GM12878 (cell line): ENCODE measurements around the gene OR7A17. TPM values are rescaled to one million over a fixed set of nuclear protein-coding genes. Genes with fewer than 3 reads are reported as not detected.

ENCODE experiments used
- ATAC-seq: fragments of 200-7000 bp; cut with Tn5 transposase; 3 replicates; pipeline ENCODE4 v1.9.1; 2020; ENCODE audit warnings: mild to moderate bottlenecking, moderate library complexity
- BruUV-seq: library from RNA; stranded (reverse); fragments of 400-500 nt; replicated peaks from 2 replicates; lab custom pipeline; 2021; lab: Mats Ljungman, UMichigan
- CTCF ChIA-PET: fragments of 300-600 bp; sonication (Branson Sonifier 250); formaldehyde crosslinking; extraction: SDS; loops from one replicate; lab custom pipeline; 2021; ENCODE audit warnings: inconsistent platforms; lab: Yijun Ruan, JAX
- POLR2A ChIA-PET: fragments of 350-600 bp; formaldehyde crosslinking; extraction: SDS; loops from one replicate; lab custom pipeline; 2021; ENCODE audit warnings: inconsistent platforms; lab: Charles Lee
- RAD21 ChIA-PET: fragments of 300-600 bp; sonication (Branson Sonifier 250); formaldehyde crosslinking; loops from one replicate; lab custom pipeline; 2023; ENCODE audit warnings: antibody characterized with exemption; ENCODE audit not compliant: unreplicated experiment; lab: Charles Lee
- SMC1A ChIA-PET: fragments of 300-600 bp; sonication (Branson Sonifier 250); formaldehyde crosslinking; loops from one replicate; lab custom pipeline; 2023; ENCODE audit not compliant: unreplicated experiment, uncharacterized antibody; lab: Charles Lee
- DNase-seq: peaks from one replicate; pipeline ENCODE4 v3.0.0-alpha.2; 2011; ENCODE audit warnings: low read depth, low spot score
- FAIRE-seq: peaks from 3 replicates; lab custom pipeline; 2011; peaks lifted over from hg19 to GRCh38; lab: Jason Lieb, UNC
- H2AFZ ChIP-seq: 2 replicates; pipeline ENCODE4 v1.6.0; 2011; ENCODE audit warnings: low read depth, low read length, control low read depth; ENCODE audit not compliant: control insufficient read depth
- H3K27ac ChIP-seq: 2 replicates; pipeline ENCODE4 v1.5.1; 2011; ENCODE audit warnings: control low read depth; ENCODE audit not compliant: control insufficient read depth, insufficient read depth
- H3K27me3 ChIP-seq, 2 experiments: replicated peaks in 1 of 2; 2 replicates each; pipeline versions ENCODE4 v1.6.0 to v1.6.1; 2011; ENCODE audit warnings: low read length in 1 of 2; ENCODE audit not compliant: control insufficient read depth in 2 of 2, insufficient read depth in 2 of 2
- H3K36me3 ChIP-seq, 2 experiments: 2 replicates each; pipeline ENCODE4 v1.5.1; 2011; ENCODE audit warnings: low read length in 1 of 2; ENCODE audit not compliant: control insufficient read depth in 2 of 2, insufficient read depth in 2 of 2
- H3K4me1 ChIP-seq: 2 replicates; pipeline ENCODE4 v1.6.1; 2011; ENCODE audit warnings: mild to moderate bottlenecking, low read length, moderate library complexity, mixed read lengths; ENCODE audit not compliant: control insufficient read depth, insufficient read depth
- H3K4me2 ChIP-seq: 2 replicates; pipeline ENCODE4 v1.6.0; 2011; ENCODE audit warnings: control low read depth; ENCODE audit not compliant: control insufficient read depth, insufficient read depth
- H3K4me3 ChIP-seq: fragments of 200-600 bp; sonication (generic); 2 replicates; pipeline ENCODE4 v1.5.1; 2016
- H3K79me2 ChIP-seq: 2 replicates; pipeline ENCODE4 v1.6.0; 2011; ENCODE audit warnings: low read length; ENCODE audit not compliant: control insufficient read depth, insufficient read depth
- H3K9ac ChIP-seq: 2 replicates; pipeline ENCODE4 v1.8.0; 2011; ENCODE audit warnings: low read length, control low read depth, mixed read lengths; ENCODE audit not compliant: control insufficient read depth, insufficient read depth
- H3K9me3 ChIP-seq: replicated peaks from 3 replicates; pipeline ENCODE4 v1.5.1; 2011; ENCODE audit warnings: mild to moderate bottlenecking, low read length; ENCODE audit not compliant: control insufficient read depth, insufficient read depth
- H4K20me1 ChIP-seq: 2 replicates; pipeline ENCODE4 v1.6.0; 2011; ENCODE audit not compliant: control insufficient read depth, insufficient read depth
- CBX3 ChIP-seq: fragments of 200-600 bp; sonication (generic); IDR thresholded peaks from 2 replicates; pipeline ENCODE4 v1.6.1; 2016; ENCODE audit warnings: low read depth, borderline replicate concordance
- CBX5 ChIP-seq: sonication (generic); IDR thresholded peaks from 2 replicates; pipeline ENCODE4 v1.6.1; 2016; ENCODE audit warnings: low read depth, moderate library complexity, mild to moderate bottlenecking, inconsistent platforms
- CHD4 ChIP-seq: fragments of 200-600 bp; sonication (generic); IDR thresholded peaks from 2 replicates; pipeline ENCODE4 v1.6.1; 2016; ENCODE audit warnings: mild to moderate bottlenecking
- FOS ChIP-seq: IDR thresholded peaks from 3 replicates; pipeline ENCODE4 v1.6.1; 2011; ENCODE audit warnings: borderline replicate concordance; ENCODE audit not compliant: insufficient read length; ENCODE audit errors: extremely low read depth
- FOXM1 ChIP-seq: IDR thresholded peaks from 2 replicates; pipeline ENCODE4 v1.6.1; 2012; ENCODE audit warnings: low read depth, mild to moderate bottlenecking, inconsistent platforms, low read length, moderate library complexity
- HCFC1 ChIP-seq: fragments of 150-350 bp; IDR thresholded peaks from 2 replicates; pipeline ENCODE4 v1.6.1; 2014; ENCODE audit warnings: low read length
- HDAC6 ChIP-seq: fragments of 200-600 bp; sonication (generic); IDR thresholded peaks from one replicate; pipeline ENCODE4 v1.8.0; 2017; ENCODE audit warnings: antibody characterized with exemption; ENCODE audit not compliant: unreplicated experiment
- LARP7 ChIP-seq: fragments of 450-650 bp; IDR thresholded peaks from 2 replicates; pipeline ENCODE4 v1.6.1; 2017; ENCODE audit warnings: mild to moderate bottlenecking
- MEF2B ChIP-seq: fragments of 450-650 bp; IDR thresholded peaks from 2 replicates; pipeline ENCODE4 v1.6.1; 2018; ENCODE audit warnings: mild to moderate bottlenecking, moderate library complexity; ENCODE audit not compliant: partially characterized antibody, poor library complexity, severe bottlenecking
- MTA3 ChIP-seq: IDR thresholded peaks from 2 replicates; pipeline ENCODE4 v1.6.1; 2012; ENCODE audit warnings: low read length, inconsistent platforms, borderline replicate concordance
- NFYA ChIP-seq: IDR thresholded peaks from 2 replicates; pipeline ENCODE4 v1.6.1; 2011; ENCODE audit warnings: low read depth, mild to moderate bottlenecking, low read length, improper control_type of control experiment, borderline replicate concordance
- STAT3 ChIP-seq: IDR thresholded peaks from 2 replicates; pipeline ENCODE4 v1.6.1; 2011; ENCODE audit warnings: low read depth, low read length, improper control_type of control experiment
- TCF12 ChIP-seq: IDR thresholded peaks from 2 replicates; pipeline ENCODE4 v1.6.1; 2011; ENCODE audit warnings: low read depth, mild to moderate bottlenecking, low read length
- USF1 ChIP-seq: IDR thresholded peaks from 2 replicates; pipeline ENCODE4 v1.6.1; 2011; ENCODE audit warnings: borderline replicate concordance, low read depth, mild to moderate bottlenecking, moderate library complexity, mixed read lengths, low read length; ENCODE audit not compliant: insufficient read depth; ENCODE audit errors: extremely low read length
- ZBTB4 ChIP-seq: fragments of 450-650 bp; formaldehyde crosslinking; IDR thresholded peaks from 2 replicates; pipeline ENCODE4 v1.4.0; 2022; ENCODE audit warnings: mild to moderate bottlenecking, moderate library complexity
- WGBS: methylation state at CpG from one replicate; pipeline ENCODE4 v1.1.6; 2016; ENCODE audit warnings: low lambda C conversion rate; ENCODE audit not compliant: insufficient replicate concordance, insufficient coverage; ENCODE audit errors: missing lambda C conversion rate; 5-methylcytosine and 5-hydroxymethylcytosine counted together
- in situ Hi-C: fragments of 300-500 bp; cut with MboI; formaldehyde crosslinking; loops from 9 replicates; pipeline ENCODE4 v1.14.3; 2018; ENCODE audit warnings: mixed read lengths
- intact Hi-C: fragments of 100-400 bp; cut with micrococcal nuclease; formaldehyde crosslinking; loops from one replicate; pipeline ENCODE4 v1.14.2; 2022; ENCODE audit not compliant: unreplicated experiment
- polyA plus RNA-seq, 11 experiments: library from polyadenylated mRNA; depleted of rRNA in 4 of 11; unstranded in 6 of 11; stranded (reverse) in 5 of 11; fragments of >200 nt; fragmentation: Nextera tagmentation in 4 of 11; fragmentation: Illumina TruSeq in 1 of 11; extraction: Ambion mirVana in 4 of 11; extraction: Trizol in 1 of 11; gene quantifications; 1 replicate in 1 of 11; 2 replicates in 10 of 11; pipeline versions ENCODE4 v1.2.1 to v1.2.3, GENCODE V29; 2011 to 2016; ENCODE audit warnings: inconsistent platforms in 2 of 11, missing spikeins in 2 of 11, low read depth in 1 of 11
- total RNA-seq, 4 experiments: library from RNA; depleted of rRNA in 3 of 4; stranded (reverse); fragments of >200 nt in 3 of 4; fragmentation: Illumina TruSeq in 1 of 4; extraction: Trizol in 1 of 4; gene quantifications; 2 replicates each; pipeline versions ENCODE4 v1.2.1 to v1.2.3, GENCODE V29; 2013 to 2021

The OR7A17 gene
- total and polyA plus RNA-seq, 10 of the 15 experiments (the other 5 are each of a cell fraction or from before 2014, with no cell fraction given): not detected

DNA sequence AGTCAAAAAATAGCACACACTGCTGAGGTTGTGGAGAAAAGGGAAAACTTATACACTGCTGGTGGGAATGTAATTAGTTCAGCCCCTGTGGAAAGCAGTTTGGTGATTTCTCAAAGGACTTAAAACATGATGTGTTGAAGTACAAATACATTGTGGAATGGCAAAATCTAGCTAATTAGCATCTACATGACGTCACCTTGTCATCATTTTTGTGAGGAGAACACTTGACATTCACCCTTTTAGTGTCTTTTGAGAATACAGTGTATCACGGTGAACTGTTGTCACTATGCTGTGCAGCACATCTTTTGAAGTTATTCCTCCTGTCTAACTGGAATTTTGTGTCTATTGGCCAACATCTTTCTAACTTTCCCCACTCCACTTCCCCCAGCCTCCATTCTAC, 42.8 kb downstream of the OR7A17 start (continued):
- TF ChIP-seq MEF2B (no peak), NFYA (no peak), MTA3 (no peak), HCFC1 (no peak), LARP7 (no peak), CHD4 (no peak), CBX3 (no peak), TCF12 (no peak)

DNA sequence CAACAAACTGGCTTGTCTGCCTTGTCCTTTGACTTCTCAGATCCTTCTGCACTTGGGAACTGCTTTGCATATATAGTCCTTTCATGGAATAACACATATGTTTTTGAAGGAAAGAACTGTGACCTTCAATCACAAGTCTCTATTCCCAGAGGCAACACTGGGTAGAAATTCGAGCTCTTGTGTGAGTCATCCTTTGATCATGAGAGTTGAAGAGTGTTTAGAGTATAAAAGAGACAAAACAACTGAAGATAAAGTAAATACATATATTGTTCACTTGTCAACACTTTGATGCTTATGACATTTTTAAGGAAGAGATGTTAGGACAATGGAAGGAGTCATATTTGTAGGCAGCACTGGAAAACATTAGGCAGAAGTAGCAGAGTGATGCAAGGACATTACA, 45.7 kb downstream of the OR7A17 start:
- ATAC-seq: no peak
- in situ Hi-C loops: no loop called here
- CTCF ChIA-PET: interaction anchor here (1.0 kb wide), 1 partner anchor 53 kb away, joined by 3 read pairs; no protein-coding TSS in a partner anchor
- Histone ChIP-seq H4K20me1 (no peaks in the 10 kb centered on the region), H2AFZ (no peak overlapping the region), H3K27me3 (no peaks in the 10 kb centered on the region; a peak in 1 of 4 replicates)
- no peak for TF ChIP-seq HDAC6
- TF ChIP-seq STAT3: no peak
- TF ChIP-seq CBX5: no peak
- no peak for TF ChIP-seq NFYA
- TF ChIP-seq ZBTB4 (CRISPR knock-in tag): no peak
- TF ChIP-seq FOS: no peak
- no peak for TF ChIP-seq USF1
- no peak for TF ChIP-seq HCFC1
- no peak for TF ChIP-seq FOXM1
- TF ChIP-seq, all 136 proteins: peak for 0
- H3K9me3 ChIP-seq: no peaks in the 10 kb centered on the region
- H3K79me2 ChIP-seq: no peaks in the 10 kb centered on the region
- no peak overlapping the region for H3K27ac ChIP-seq
- H3K4me2 ChIP-seq: no peak overlapping the region
- FAIRE-seq (no peak), DNase-seq (no peak)
- SMC1A ChIA-PET: no interaction called here
- POLR2A ChIA-PET: no interaction called here
- no peaks in the 10 kb centered on the region for H3K36me3 ChIP-seq
- H3K4me3 ChIP-seq: no peak overlapping the region
- intact Hi-C loops: no loop called here
- RAD21 ChIA-PET: no interaction called here
- no TSS peak for BruUV-seq
- H3K9ac ChIP-seq: no peak overlapping the region
- H3K4me1 ChIP-seq: no peaks in the 10 kb centered on the region
- 0% methylated on average over 1 of the region's 1 CpG for whole genome bisulfite sequencing
